Jurkat, Clone E6-1 (cell line): ENCODE results near the gene TMIGD2.
"Not testable (repeated sequence)": the region's sequence is repeated elsewhere in the genome, so short reads cannot be mapped to it uniquely, and the experiment has no call there.

Source experiments
- DNase-seq: peaks from one replicate; pipeline ENCODE4 v3.0.0-alpha.2; 2011; ENCODE audit warnings: low read depth, low spot score
- H3K4me3 ChIP-seq: 2 replicates; pipeline ENCODE4 v1.5.1; 2011; ENCODE audit warnings: mild to moderate bottlenecking, low read length, control low read depth, moderate library complexity

Gene TMIGD2

DNA sequence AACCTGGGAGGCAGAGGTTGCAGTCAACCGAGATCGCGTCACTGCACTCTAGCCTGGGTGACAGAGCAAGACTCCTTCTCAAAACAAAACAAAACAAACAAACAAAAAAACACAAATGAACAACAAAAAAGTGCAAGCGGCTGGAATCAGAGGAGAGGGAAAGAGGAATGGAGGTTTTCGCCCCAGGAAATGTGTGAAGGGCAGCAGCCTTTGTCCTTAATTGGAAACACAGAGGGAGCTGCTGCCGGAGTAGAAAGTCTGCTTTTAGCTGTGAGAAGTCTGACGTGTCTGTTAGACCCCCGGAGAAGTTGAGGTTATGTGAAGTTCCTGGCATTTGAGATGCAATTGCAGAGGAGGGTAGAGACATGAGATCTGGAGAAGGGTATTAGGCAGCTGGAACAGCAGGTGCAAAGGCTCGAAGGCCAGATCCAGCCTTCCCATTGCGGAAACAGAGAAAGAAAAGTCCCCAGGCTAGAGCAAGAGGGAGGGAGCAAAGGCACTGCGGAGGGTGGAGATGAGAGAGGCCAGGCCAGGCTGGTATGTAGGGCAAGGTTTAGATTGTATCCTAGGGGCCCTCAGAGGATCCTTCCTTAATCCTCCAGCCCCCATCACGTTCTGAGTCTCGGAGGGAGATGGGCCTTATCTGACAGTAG is 473 bp downstream of the TMIGD2 start:
- DNase-seq = no peak
- H3K4me3 ChIP-seq = peak overlapping the region; percentile 7; the same call in 1 of the 2 replicates

DNA sequence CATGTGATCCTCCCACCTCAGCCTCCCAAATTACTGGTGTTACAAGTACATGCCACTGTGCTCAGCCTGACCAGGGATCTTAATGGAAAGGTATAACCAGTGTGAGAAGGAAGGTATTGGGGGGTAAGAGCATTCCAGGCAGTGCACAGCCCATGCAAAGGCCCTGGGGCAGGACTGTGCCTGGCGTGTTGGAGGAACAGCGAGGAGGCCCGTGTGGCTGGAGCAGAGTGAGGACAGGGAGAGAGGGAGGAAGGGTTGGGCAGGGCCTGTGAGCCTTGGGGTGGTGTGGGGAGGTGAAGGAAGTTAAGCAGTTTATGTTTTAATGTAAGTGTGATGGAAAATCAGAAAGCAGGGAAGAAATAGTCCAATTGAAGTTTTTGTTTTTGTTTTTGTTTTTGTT is 1.6 kb downstream of the TMIGD2 start:
- no peak for DNase-seq
- H3K4me3 ChIP-seq = no peak overlapping the region

DNA sequence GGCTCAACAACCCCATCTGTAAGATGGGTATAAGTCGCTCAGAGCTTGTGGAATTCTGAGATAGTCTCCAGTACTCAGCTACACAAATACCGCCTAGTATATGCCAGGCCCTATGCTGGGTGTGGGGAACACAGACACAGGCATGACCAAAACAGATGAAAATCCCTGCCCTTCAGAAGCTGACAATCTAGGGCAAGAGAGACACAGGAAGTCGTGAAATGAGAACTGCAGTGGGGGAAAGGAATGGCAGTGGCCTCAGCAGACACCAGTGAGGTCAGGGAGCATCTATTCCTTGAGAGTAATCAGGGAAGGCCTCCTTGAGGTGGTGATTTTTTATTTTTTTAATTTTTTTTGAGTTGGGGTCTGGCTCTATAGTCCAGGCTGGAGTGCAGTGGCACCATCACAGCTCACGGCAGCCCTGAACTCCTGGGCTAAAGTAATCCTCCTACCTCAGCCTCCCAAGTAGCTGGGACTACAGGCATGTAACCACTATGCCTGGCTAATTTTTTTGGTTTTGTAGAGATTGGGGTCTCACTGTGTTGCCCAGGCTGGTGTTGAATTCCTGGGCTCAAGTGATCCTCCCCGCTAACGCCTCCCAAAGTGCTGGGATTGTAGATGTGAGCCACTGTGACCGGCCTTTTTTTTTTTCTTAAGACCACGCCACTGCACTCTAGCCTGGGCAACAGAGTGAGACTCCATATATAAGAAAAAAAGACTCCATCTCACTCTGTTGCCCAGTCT is 3.2 kb downstream of the TMIGD2 start:
- no peak for DNase-seq
- no peak overlapping the region for H3K4me3 ChIP-seq

DNA sequence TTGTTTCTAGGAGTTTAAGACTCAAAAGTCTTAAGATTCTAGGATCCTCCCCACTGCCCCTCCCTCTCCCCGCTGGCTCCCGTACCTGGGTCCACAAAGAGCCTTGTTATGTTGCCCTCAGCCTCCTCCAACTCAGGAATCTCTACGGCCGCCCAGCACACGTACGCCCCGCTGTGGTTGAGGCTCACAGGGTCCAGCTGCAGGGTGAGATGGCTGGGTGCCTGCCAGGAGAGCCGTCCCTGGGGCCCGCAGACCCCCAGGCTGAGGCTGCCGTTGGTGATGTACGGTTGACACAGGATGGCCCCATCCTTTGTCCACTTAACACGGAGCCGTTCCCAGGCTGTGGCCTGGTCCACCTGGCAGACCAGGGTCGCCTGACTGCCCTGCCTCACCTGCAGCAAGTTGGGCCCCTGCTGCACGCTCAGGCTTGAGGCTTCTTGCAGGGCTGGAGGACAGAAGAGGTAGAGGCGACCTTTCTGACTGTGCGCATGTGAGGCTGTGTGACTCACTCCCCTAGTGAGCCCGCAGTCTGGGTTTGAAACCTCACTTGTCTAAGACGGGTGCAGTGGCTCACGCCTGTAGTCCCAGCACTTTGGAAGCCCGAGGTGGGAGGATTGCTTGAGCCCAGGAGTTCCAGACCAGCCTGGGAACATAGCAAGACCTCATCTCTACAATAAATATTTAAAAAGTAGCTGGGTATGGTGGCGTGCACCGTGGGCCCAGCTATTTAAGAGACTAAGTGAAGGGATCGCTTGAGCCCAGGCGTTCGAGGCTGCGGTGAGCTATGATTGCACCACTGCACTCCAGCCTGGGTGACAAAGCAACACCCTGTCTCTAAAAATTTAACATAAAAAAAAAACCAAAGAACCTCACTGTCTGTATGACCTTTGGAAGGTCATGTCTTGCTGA is 4.0 kb downstream of the TMIGD2 start:
- no peak for DNase-seq
- no peak overlapping the region for H3K4me3 ChIP-seq

DNA sequence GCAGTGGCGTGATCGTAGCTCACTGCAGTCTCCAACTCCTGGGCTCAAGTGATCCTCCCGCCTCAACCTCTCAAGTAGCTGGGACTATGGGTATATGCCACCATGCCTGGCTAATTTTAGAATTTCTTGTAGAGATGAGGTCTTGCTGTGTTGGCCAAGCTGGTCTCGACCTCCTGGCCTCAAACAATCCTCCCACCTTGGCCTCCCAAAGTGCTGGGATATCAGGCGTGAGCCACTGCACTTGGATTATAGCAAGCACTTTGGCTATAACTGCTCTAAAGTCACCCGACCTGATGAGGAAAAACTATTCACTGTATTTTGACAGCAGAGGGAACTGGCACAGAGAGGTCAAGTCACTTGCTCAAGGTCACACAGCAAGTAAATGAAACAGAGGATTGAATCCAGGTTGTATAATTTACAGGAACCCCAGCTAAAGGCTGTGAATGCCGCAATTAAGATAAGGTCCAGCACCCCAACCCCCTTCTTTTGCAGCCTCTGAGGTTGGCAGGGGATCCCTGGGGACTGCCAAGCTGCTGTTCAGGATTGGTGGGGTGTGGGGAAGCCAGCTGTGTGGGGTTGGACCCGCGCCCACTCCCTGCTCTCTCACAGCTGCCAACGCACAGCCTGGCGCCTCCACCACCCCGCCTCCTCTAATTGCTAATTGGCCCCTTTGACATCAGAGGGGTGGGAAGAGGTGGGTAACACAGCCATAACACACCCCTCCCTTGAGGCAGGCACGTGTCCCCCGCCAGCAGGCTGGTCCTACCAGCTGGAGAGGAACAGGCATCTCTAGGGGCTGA is 6.0 kb downstream of the TMIGD2 start:
- peak; percentile 63 for DNase-seq
- H3K4me3 ChIP-seq = no peak overlapping the region

DNA sequence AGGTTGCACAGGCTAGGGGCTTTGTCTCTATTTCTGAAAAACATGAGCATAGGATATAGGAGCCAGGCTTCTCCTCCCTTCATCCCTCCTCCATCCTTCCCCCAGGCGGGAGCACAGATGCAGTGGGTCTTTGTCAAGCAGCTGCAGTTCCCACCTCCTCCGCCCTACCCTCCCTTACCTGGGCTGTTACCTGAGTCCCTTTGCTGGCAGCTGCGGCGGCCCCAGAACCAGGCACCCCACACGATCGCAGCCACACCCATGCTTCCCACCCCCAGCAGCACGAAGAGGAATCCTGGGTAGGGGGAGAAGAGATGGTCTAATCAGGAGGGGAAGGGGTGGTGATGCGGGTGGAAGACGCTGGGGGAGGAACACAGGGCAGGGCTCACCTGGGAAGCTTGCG is 7.8 kb downstream of the TMIGD2 start:
- no peak overlapping the region for H3K4me3 ChIP-seq
- no peak for DNase-seq

DNA sequence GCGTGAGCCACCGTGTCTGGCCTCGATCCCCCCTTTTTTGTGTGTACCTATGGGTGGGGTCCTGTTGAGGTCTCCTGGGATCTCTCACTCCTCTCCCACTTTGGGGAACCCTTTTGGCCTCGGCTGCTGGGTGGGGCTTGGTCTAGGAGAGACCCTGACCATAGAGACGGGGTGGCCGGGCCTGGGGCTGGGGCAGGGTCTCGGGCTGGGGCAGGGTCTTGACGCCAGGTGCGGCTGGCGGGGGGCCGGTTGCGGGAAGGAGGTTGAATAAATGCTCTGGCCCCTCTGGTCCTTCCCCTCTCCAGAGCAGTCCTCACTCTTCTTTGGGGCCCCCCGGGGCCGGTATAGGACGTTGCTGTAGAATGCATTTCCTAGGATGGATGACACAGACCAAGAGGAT is 9.7 kb downstream of the TMIGD2 start:
- DNase-seq = no peak
- H3K4me3 ChIP-seq = no peak overlapping the region

DNA sequence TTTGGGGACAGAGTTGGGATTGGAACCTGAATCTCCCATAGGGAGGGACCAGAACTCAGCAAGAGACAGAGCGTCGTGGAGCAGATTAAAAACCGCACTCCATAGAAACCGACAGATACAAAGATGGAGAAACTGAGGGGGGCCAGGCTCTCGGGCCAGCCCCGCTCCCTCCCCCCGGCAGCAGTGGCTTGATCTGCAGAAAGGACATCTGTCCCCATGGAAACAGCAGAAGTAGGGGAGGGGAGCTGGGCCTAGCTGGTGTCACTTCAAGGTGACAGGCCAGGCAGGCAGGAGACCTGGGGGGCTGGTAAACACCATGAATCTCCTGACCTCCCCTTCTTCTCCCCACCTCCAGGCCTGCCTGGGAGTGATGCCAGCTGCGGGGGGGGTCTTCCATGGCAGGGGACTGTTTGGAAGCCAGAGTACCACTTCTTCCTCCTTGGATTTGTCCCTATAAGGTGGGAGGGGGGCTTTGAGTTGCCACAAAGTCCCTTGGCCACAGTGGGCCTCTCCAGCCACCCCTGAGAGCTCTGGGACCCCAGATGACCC is 10.9 kb downstream of the TMIGD2 start:
- no peak for DNase-seq
- H3K4me3 ChIP-seq = no peak overlapping the region

DNA sequence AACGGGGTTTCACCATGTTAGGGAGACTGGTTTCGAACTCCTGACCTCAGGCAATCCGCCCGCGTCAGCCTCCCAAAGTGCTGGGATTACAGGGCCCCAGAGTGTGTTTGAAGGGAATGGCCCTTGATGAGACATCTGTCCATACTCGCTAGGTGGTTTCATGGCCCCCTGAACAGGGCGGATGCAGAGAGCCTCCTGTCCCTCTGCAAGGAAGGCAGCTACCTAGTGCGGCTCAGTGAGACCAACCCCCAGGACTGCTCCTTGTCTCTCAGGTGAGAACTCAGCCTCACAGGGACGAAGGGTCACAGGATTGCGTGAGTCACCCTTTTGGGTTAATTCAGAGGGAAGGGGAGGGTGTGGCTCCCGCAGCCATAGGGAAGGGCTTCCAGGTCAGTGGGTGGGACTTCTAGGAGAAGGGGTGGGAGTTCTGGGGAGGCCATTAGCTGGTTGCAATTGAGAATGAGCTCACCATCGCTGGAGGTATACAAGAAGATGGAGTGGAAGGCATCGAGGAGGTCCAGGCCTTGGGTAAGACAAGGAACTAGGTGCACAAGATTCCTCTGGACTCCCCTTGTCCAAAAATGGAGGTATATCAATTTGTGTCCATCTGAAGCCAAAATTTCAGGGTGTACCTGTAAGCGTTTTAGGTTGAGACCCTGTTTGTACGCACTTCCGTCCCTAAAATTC is 14.0 kb downstream of the TMIGD2 start:
- no peak for DNase-seq

DNA sequence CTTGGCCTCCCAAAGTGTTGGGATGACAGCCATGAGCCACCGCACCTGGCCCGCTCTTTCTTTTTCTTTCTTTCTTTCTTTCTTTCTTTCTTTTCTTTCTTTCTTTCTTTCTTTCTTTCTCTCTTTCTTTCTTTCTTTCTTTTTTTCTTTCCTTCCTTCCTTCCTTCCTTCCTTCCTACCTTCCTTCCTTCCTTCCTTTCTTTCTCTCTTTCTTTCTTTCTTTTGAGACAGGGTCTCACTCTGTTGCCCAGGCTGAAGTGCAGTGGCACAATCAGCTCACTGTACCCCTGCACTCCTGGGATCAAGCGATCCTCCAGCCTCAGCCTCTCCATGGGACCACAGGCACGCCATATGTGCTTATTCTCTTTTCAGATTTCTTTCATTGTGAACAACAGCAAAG is 16.0 kb downstream of the TMIGD2 start:
- DNase-seq, H3K4me3 ChIP-seq: not testable (repeated sequence)

More for the DNA sequence above, 14.0 kb downstream of the TMIGD2 start:
- H3K4me3 ChIP-seq = no peak overlapping the region

DNA sequence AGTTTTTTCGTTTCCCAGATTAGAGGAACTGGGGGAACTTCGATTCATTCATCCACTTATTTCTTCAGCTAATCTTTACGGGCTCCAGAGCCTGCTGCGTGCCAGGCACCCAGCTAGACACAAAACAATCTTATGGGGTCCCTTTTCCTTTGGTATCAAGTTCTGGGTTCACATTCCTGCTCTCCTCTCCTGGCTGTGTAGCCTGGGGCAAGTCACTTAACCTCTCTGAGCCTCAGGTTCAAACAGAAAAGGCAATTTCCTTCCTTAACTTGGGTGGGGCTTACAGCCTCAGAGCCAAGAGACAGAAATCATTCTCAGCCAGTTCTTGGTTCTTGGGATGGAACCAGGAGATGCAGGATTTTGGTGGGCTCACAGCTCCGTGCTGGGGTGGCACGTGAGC is 17.2 kb downstream of the TMIGD2 start:
- DNase-seq = no peak
- H3K4me3 ChIP-seq = no peak overlapping the region

DNA sequence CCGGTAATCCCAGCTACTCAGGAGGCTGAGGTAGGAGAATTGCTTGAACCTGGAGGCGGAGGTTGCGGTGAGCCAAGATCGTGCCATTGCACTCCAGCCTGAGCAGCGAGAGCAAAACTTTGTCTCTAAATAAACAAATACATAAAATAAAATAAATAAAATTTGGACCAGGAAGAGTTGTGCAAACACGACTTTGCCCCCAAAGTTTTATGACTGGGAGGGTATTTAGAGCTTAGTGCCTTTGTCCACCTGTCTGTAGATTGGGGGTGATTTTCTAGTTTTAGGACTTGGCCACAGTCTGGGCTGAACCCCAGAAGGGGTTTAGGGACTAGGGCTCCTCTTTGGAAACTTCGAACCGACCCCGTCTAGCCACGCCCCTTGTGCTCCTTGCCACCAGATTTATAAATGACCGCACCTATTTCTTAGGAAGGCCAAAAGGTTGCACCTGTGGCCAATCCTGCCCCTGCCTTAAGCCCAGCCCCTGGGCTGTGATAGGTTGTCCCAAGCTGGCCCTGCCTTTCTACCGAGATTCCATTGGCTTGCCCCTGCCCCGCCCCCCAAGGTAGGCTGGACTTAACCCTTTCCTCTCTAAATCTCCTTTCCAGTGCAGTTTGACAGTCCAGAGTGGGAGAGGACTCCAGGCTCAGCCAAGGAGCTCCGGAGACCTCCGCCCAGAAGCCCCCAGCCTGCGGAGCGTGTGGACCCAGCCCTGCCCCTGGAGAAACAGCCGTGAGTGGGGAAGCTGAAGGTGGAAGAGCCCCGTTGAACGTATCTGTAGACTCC is 17.8 kb downstream of the TMIGD2 start:
- no peak for DNase-seq
- H3K4me3 ChIP-seq = no peak overlapping the region

DNA sequence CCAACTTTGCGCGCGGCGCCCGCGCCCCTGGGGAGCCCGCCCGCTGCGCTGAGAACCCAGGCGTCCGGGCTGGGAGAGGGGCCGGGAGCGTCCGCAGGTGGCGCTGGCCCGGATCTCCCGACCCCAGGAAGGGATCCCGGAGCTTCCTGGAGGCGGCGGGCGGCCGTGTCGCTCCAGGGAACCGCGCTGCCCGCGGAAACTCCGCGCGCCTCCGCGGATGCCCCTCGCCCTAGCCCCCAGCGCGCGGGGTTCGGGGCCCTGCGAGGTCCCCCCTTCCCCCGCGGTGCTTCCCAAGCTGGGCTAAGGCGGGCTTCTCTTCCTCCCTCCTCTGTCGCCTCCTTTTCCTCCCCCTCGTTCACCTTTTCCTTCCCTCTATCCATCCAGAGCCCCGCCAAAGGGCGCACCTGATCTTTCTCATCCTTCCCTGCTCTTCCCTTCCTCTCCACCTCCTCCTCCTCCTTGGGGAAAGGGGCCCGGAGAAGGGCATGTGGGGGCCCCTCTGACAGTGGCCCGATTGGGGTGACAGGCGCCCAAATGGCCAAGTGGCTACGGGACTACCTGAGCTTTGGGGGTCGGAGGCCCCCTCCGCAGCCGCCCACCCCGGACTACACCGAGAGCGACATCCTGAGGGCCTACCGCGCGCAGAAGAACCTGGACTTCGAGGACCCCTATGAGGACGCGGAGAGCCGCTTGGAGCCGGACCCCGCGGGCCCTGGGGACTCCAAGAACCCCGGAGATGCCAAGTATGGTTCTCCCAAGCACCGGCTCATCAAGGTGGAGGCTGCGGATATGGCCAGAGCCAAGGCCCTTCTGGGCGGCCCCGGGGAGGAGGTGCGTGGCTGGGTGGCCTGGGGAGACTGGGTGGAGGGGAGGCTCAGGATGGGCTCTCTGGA is 22.4 kb downstream of the TMIGD2 start:
- H3K4me3 ChIP-seq = no peak overlapping the region
- no peak for DNase-seq

DNA sequence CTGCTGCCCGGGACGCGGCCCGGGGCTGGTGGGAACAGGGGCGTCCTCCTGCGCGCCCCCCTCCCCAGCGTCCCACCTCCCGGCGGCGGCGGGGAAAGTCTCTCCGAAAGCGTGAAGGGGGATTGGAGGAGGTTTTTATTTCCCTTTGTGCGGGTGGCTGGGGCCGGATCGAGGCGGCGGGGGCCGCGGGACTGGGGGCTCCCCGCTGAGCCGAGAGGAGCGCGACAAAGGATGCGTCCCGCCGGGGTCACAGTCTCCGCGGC is 23.0 kb downstream of the TMIGD2 start:
- no peak overlapping the region for H3K4me3 ChIP-seq
- DNase-seq = no peak

DNA sequence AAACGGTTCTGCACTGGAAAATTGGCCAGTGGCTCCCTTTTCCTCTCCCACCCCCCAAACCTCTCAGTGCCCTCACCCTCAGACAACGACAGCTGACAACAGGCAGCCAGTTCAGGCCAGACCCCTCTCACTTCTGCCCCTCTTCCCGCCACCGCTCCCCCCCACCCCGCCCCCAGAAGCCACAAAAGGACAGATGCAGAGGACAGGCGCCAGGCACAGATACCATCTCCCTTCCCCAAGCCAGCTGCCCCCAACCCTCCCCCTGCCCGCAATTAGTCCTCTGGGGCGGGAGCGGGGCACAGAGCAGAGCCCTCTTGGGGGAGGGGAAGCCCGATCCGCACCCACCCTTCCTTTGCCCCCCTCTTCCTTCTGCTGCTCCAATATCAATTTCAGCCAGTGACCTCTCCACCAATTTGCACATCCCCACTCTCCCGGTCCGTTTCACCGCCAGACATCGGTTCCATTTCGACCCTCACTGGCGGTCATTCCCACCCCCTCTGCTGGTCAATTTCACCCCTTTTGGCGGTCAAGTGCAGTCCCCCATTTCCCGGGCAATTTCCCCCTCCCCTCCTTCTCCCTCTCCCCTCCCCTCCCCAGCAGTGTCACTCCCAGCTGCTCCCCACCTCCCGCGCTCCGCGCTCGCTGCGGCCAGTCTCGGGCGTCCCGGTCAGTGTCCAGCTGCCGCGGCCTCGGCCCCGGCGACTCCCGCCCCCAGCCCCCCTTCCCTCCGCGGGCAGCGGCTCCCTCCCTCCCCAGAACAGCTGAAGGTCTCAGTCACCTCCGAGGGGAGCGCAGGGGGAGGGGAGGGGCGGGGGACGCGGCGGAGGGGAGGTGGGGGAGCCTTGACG is 23.5 kb downstream of the TMIGD2 start, which contains the start of gene SHD:
Gene SHD (plus strand): TSS at position 848 of the 848 bp plus-strand sequence. CDS start 798 bp downstream, outside the sequence.
- H3K4me3 ChIP-seq = no peak within 1 kb of the TSS
- no peak for DNase-seq

DNA sequence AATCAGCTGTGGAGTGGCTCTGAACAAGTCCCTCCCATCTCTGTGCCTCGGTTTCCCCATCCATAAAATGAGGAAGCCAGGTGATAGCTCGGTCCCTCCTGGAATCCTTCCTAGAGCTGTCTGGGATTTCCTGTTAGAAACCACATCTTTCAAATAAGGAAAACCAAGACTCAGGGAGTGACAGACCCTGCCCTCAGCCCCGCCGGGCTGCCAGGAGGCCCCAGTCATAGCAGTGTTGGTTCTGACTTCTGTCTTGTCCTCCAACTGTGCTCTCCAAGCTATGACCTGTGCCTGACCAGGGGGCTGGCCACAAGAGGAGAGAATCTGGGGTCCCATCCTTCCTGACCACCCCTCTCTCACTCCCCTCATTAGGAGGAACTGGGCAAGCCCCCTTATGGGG is 24.2 kb downstream of the TMIGD2 start:
- no peak overlapping the region for H3K4me3 ChIP-seq
- DNase-seq = no peak
